Smooth muscle cell (in vitro differentiated cells): ENCODE measurements around the gene CSF2RB. TPM values are rescaled to one million over a fixed set of nuclear protein-coding genes. Genes with fewer than 3 reads are reported as not detected.

ENCODE experiments used
- DNase-seq: peaks from one replicate; lab custom pipeline; 2025; ENCODE audit not compliant: unreplicated experiment; lab: John Stamatoyannopoulos, UW
- H2AFZ ChIP-seq: fragments of 200-600 bp; sonication (generic); 2 replicates; pipeline ENCODE4 v1.6.0; 2016; ENCODE audit warnings: antibody characterized with exemption, low read depth, mild to moderate bottlenecking
- H3F3A ChIP-seq: fragments of 200-600 bp; sonication (generic); 2 replicates; pipeline ENCODE4 v1.6.0; 2017; ENCODE audit warnings: antibody characterized with exemption, low read depth
- H3K27ac ChIP-seq: fragments of 200-600 bp; sonication (generic); 2 replicates; pipeline ENCODE4 v1.5.1; 2016; ENCODE audit warnings: low read depth, mild to moderate bottlenecking
- H3K27me3 ChIP-seq: fragments of 200-600 bp; sonication (generic); 2 replicates; pipeline ENCODE4 v1.6.1; 2016; ENCODE audit warnings: low read depth, mild to moderate bottlenecking
- H3K36me3 ChIP-seq: fragments of 200-600 bp; sonication (generic); 2 replicates; pipeline ENCODE4 v1.5.1; 2016; ENCODE audit warnings: low read depth
- H3K4me1 ChIP-seq: fragments of 200-600 bp; sonication (generic); 2 replicates; pipeline ENCODE4 v1.5.1; 2016; ENCODE audit warnings: low read depth
- H3K4me2 ChIP-seq: fragments of 200-600 bp; sonication (generic); 2 replicates; pipeline ENCODE4 v1.6.0; 2016; ENCODE audit warnings: mild to moderate bottlenecking
- H3K4me3 ChIP-seq: fragments of 200-600 bp; sonication (generic); 2 replicates; pipeline ENCODE4 v1.5.1; 2016; ENCODE audit warnings: mild to moderate bottlenecking
- H3K79me2 ChIP-seq: fragments of 200-600 bp; sonication (generic); 2 replicates; pipeline ENCODE4 v1.6.0; 2016; ENCODE audit warnings: low read depth, mild to moderate bottlenecking
- H3K9ac ChIP-seq: fragments of 200-600 bp; sonication (generic); 2 replicates; pipeline ENCODE4 v1.6.0; 2016; ENCODE audit warnings: low read depth
- H3K9me3 ChIP-seq: fragments of 200-600 bp; sonication (generic); replicated peaks from 2 replicates; pipeline ENCODE4 v1.5.1; 2016; ENCODE audit warnings: low read depth
- H4K20me1 ChIP-seq: fragments of 200-600 bp; sonication (generic); 2 replicates; pipeline ENCODE4 v1.6.0; 2016; ENCODE audit warnings: low read depth
- WGBS: methylation state at CpG from one replicate; pipeline ENCODE4 v1.1.7; 2016; ENCODE audit warnings: low lambda C conversion rate; 5-methylcytosine and 5-hydroxymethylcytosine counted together
- polyA plus RNA-seq: library from polyadenylated mRNA; unstranded; fragments of >200 nt; fragmentation: Nextera tagmentation; extraction: Ambion mirVana; gene quantifications from 2 replicates; pipeline ENCODE4 v1.2.1, GENCODE V29; 2016
- total RNA-seq: library from RNA; depleted of rRNA; stranded (reverse); fragments of >200 nt; gene quantifications from 2 replicates; pipeline ENCODE4 v1.2.3, GENCODE V29; 2014
- TF ChIP-seq, protein P1 (sequence below): fragments of 200-600 bp; sonication (generic); IDR thresholded peaks from 2 replicates; pipeline ENCODE4 v1.5.1; 2017; ENCODE audit warnings: borderline replicate concordance, mild to moderate bottlenecking, antibody characterized with exemption; ENCODE audit not compliant: insufficient read depth, poor library complexity, severe bottlenecking

CSF2RB gene
- total and polyA plus RNA-seq, 2 experiments from 2014 or later: 0.43 TPM; not detected in 1

DNA sequence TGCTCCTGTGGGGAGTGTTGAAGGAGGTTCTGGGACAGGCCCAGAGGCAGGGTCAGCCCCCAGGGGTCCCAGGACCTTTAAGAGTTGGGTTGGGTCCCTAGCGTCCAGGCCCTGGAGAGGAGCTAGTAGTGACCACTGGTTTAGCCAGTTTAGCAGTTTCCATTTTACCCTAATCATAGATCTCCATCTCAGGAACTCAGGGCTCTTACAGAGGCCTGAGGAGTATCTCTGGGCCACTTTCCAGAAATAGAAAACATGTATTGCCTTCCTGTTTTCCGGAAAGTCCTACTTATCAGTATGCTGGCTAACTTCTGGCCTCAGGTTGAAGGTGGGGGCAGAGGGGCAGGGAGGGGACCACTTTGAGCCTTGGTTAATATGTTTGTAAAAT lies 39.1 kb upstream of the CSF2RB start:
- H2AFZ ChIP-seq: peak overlapping the region; percentile 56
- TF ChIP-seq, protein P1, sequence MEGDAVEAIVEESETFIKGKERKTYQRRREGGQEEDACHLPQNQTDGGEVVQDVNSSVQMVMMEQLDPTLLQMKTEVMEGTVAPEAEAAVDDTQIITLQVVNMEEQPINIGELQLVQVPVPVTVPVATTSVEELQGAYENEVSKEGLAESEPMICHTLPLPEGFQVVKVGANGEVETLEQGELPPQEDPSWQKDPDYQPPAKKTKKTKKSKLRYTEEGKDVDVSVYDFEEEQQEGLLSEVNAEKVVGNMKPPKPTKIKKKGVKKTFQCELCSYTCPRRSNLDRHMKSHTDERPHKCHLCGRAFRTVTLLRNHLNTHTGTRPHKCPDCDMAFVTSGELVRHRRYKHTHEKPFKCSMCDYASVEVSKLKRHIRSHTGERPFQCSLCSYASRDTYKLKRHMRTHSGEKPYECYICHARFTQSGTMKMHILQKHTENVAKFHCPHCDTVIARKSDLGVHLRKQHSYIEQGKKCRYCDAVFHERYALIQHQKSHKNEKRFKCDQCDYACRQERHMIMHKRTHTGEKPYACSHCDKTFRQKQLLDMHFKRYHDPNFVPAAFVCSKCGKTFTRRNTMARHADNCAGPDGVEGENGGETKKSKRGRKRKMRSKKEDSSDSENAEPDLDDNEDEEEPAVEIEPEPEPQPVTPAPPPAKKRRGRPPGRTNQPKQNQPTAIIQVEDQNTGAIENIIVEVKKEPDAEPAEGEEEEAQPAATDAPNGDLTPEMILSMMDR: no peak
- H3K9ac ChIP-seq: no peak overlapping the region
- no peak overlapping the region for H3K4me3 ChIP-seq
- no peaks in the 10 kb centered on the region for H3K36me3 ChIP-seq
- peaks cover 4% of the 10 kb centered on the region for H3K27me3 ChIP-seq
- H3K4me2 ChIP-seq: peak overlapping the region; percentile 55
- H4K20me1 ChIP-seq: no peaks in the 10 kb centered on the region
- no peak for DNase-seq
- peaks cover 6% of the 10 kb centered on the region for H3K4me1 ChIP-seq
- H3K9me3 ChIP-seq: no peaks in the 10 kb centered on the region
- no peaks in the 10 kb centered on the region for H3K79me2 ChIP-seq
- 87% methylated on average over 2 of the region's 2 CpGs for WGBS
- no peaks in the 10 kb centered on the region for H3F3A ChIP-seq
- peak overlapping the region; percentile 62 for H3K27ac ChIP-seq

DNA sequence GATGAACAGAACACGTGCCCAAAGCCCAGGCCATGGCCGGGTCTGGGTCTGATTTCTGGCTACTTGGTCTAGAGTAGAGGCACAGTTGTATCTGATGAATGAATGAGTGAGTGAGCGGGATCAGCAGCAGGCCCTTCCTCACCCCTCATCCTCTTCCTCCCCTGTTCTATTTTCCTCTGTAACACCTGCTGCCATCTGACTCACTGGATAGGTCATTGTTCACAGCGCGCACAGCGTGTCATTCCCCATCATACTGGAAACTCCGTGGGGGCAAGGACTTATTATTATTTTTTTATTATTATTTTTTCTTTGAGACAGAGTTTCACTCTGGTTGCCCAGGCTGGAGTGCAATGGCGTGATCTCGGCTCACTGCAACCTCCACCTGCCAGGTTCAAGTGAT lies 38.7 kb upstream of the CSF2RB start:
- no peak for DNase-seq
- Histone ChIP-seq H3K79me2 (no peaks in the 10 kb centered on the region), H3K36me3 (no peaks in the 10 kb centered on the region), H3K4me1 (peaks cover 6% of the 10 kb centered on the region), H3K9ac (no peak overlapping the region), H3K27ac (no peak overlapping the region), H2AFZ (no peak overlapping the region), H3K4me2 (no peak overlapping the region), H4K20me1 (no peaks in the 10 kb centered on the region), H3K9me3 (no peaks in the 10 kb centered on the region), H3K4me3 (no peak overlapping the region), H3F3A (no peaks in the 10 kb centered on the region), H3K27me3 (peaks cover 4% of the 10 kb centered on the region)
- 93% methylated on average over 8 of the region's 9 CpGs for WGBS
- TF ChIP-seq, protein P1: no peak

DNA sequence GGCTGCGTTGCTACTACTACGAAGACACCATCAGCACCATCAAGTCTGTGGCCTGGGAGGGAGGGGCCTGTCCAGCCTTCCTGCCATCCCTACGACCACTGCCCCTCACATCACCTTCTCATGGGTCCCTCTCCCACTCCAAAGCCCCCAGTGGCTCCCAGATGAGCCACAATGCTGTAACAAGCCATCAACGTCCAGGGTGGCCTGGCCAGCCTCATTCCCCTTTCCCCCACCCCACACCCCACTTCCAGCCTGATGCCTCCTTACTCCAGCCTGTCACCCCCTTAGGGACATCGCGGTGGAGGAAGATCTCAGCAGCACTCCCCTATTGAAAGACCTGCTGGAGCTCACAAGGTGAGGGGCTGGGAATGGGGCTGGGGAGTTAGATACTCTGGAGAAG lies 37.7 kb upstream of the CSF2RB start:
- H3K4me3 ChIP-seq: no peak overlapping the region
- H3K36me3 ChIP-seq: no peaks in the 10 kb centered on the region
- no peaks in the 10 kb centered on the region for H3K9me3 ChIP-seq
- 87% methylated on average over 6 of the region's 6 CpGs for WGBS
- no peak for DNase-seq
- H3K79me2 ChIP-seq: no peaks in the 10 kb centered on the region
- H3K4me2 ChIP-seq: no peak overlapping the region
- no peaks in the 10 kb centered on the region for H4K20me1 ChIP-seq
- H3K27me3 ChIP-seq: peaks cover 4% of the 10 kb centered on the region
- no peaks in the 10 kb centered on the region for H3F3A ChIP-seq
- H3K9ac ChIP-seq: no peak overlapping the region
- H2AFZ ChIP-seq: no peak overlapping the region
- TF ChIP-seq, protein P1: no peak
- no peak overlapping the region for H3K27ac ChIP-seq
- peaks cover 6% of the 10 kb centered on the region for H3K4me1 ChIP-seq

DNA sequence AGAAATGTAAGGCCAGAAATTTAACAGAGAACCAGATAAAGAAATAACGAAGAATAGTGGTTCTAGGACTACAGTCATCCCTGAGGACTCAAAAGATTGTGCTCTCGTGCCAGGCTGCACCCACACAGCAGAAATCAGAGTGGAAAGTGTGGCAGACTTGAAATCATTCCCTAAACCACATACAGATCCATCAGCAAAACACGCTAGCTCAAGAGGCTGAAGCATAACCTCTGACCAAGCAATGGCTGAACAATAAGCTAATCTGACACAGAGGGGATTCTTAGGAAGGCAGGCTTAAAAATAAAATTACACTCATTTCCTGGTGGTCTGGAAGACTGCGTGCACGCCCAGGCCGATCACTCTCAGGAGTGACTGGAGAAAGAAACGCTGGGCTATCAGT lies 33.7 kb upstream of the CSF2RB start:
- H3K9ac ChIP-seq: no peak overlapping the region
- no peaks in the 10 kb centered on the region for H3F3A ChIP-seq
- 66% methylated on average over 7 of the region's 7 CpGs for WGBS
- H3K27me3 ChIP-seq: no peaks in the 10 kb centered on the region
- no peak overlapping the region for H3K4me3 ChIP-seq
- H2AFZ ChIP-seq: no peak overlapping the region
- H3K9me3 ChIP-seq: no peaks in the 10 kb centered on the region
- no peak overlapping the region for H3K4me2 ChIP-seq
- no peaks in the 10 kb centered on the region for H3K79me2 ChIP-seq
- no peak overlapping the region for H3K27ac ChIP-seq
- H4K20me1 ChIP-seq: no peaks in the 10 kb centered on the region
- TF ChIP-seq, protein P1: no peak
- H3K4me1 ChIP-seq: no peaks in the 10 kb centered on the region
- DNase-seq: no peak
- H3K36me3 ChIP-seq: no peaks in the 10 kb centered on the region
